Measurements from ENCODE around the gene SUMF1. TPM values are rescaled to one million over a fixed set of nuclear protein-coding genes. Genes with fewer than 3 reads are reported as not detected.

SUMF1 gene
- total RNA-seq, 4 donors from 2014 or later, result 17.9 to 71.3 (median 30.3) TPM

GRCh38 chr3:4411236-4411635, 55.8 kb downstream of the SUMF1 start:
- no peaks in the 10 kb centered on the region for H3K27me3 ChIP-seq
- intact Hi-C loops (cut with DNase I; ENCODE audit: low total_unique reads), result no loop called here
- no peak overlapping the region for H3K4me3 ChIP-seq
- no peaks in the 10 kb centered on the region for H3K4me1 ChIP-seq
- H3K27ac ChIP-seq, result no peak overlapping the region
- H3K9me3 ChIP-seq, result no peaks in the 10 kb centered on the region
- no peaks in the 10 kb centered on the region for H3K36me3 ChIP-seq
- no peak for TF ChIP-seq POLR2A (IDR thresholded peaks at IDR 0.05)
- TF ChIP-seq CTCF (IDR thresholded peaks at IDR 0.05), result no peak
- no peak for DNase-seq

- no peak for DNase-seq
- Histone ChIP-seq H3K36me3 (no peaks in the 10 kb centered on the region), H3K4me3 (no peak overlapping the region), H3K9me3 (no peaks in the 10 kb centered on the region), H3K4me1 (no peaks in the 10 kb centered on the region), H3K27me3 (no peaks in the 10 kb centered on the region), H3K27ac (no peak overlapping the region)
- intact Hi-C loops (cut with DNase I; ENCODE audit: low total_unique reads), result no loop called here
- TF ChIP-seq POLR2A (IDR thresholded peaks at IDR 0.05) (no peak), CTCF (IDR thresholded peaks at IDR 0.05) (no peak)
Observed at GRCh38 chr3:4410606-4411005, 56.5 kb downstream of the SUMF1 start.

GRCh38 chr3:4409971-4410573, 57.0 kb downstream of the SUMF1 start:
- no peaks in the 10 kb centered on the region for H3K27me3 ChIP-seq
- intact Hi-C loops (cut with DNase I; ENCODE audit: low total_unique reads), result no loop called here
- TF ChIP-seq POLR2A (IDR thresholded peaks at IDR 0.05) (no peak), CTCF (IDR thresholded peaks at IDR 0.05) (no peak)
- no peaks in the 10 kb centered on the region for H3K9me3 ChIP-seq
- H3K4me3 ChIP-seq, result no peak overlapping the region
- H3K4me1 ChIP-seq, result no peaks in the 10 kb centered on the region
- no peak overlapping the region for H3K27ac ChIP-seq
- no peaks in the 10 kb centered on the region for H3K36me3 ChIP-seq
- DNase-seq, result no peak

- intact Hi-C loops (cut with DNase I; ENCODE audit: low total_unique reads), result no loop called here
- no peaks in the 10 kb centered on the region for H3K4me1 ChIP-seq
Observed at GRCh38 chr3:4409415-4409814, 57.7 kb downstream of the SUMF1 start.

GRCh38 chr3:4408958-4409357, 58.1 kb downstream of the SUMF1 start:
- Histone ChIP-seq H3K27me3 (no peaks in the 10 kb centered on the region), H3K4me1 (no peaks in the 10 kb centered on the region), H3K36me3 (no peaks in the 10 kb centered on the region), H3K27ac (no peak overlapping the region), H3K4me3 (no peak overlapping the region), H3K9me3 (no peaks in the 10 kb centered on the region)
- TF ChIP-seq CTCF (IDR thresholded peaks at IDR 0.05) (no peak), POLR2A (IDR thresholded peaks at IDR 0.05) (no peak)
- intact Hi-C loops (cut with DNase I; ENCODE audit: low total_unique reads), result no loop called here
- no peak for DNase-seq

More at GRCh38 chr3:4409415-4409814, 57.7 kb downstream of the SUMF1 start:
- Histone ChIP-seq H3K4me3 (no peak overlapping the region), H3K27me3 (no peaks in the 10 kb centered on the region), H3K27ac (no peak overlapping the region), H3K9me3 (no peaks in the 10 kb centered on the region), H3K36me3 (no peaks in the 10 kb centered on the region)
- TF ChIP-seq POLR2A (IDR thresholded peaks at IDR 0.05) (no peak), CTCF (IDR thresholded peaks at IDR 0.05) (no peak)
- DNase-seq, result no peak

Data from uterus (tissue), 4 donors.